Esophagus squamous epithelium (tissue), 4 donors: ENCODE measurements around the gene TBC1D5.
"Not testable (repeated sequence)": the region's sequence is repeated elsewhere in the genome, so short reads cannot be mapped to it uniquely, and the experiment has no call there.

Source experiments
- POLR2A ChIP-seq, 4 donors: fragments of 450-650 bp; IDR thresholded peaks; one replicate each; pipeline ENCODE4 v1.6.1; 2017; ENCODE audit warnings: antibody characterized with exemption in 4 of 4, mild to moderate bottlenecking in 4 of 4, moderate library complexity in 3 of 4
- TF ChIP-seq, protein P1 (sequence below), 6 experiments: fragments of 450-650 bp in 4 of 6; fragments of 200-600 bp in 2 of 6; sonication (generic) in 2 of 6; IDR thresholded peaks; one replicate each; pipeline ENCODE4 v1.5.1; 2016 to 2019; ENCODE audit warnings: antibody characterized with exemption in 6 of 6, mild to moderate bottlenecking in 4 of 6, moderate library complexity in 4 of 6

DNA sequence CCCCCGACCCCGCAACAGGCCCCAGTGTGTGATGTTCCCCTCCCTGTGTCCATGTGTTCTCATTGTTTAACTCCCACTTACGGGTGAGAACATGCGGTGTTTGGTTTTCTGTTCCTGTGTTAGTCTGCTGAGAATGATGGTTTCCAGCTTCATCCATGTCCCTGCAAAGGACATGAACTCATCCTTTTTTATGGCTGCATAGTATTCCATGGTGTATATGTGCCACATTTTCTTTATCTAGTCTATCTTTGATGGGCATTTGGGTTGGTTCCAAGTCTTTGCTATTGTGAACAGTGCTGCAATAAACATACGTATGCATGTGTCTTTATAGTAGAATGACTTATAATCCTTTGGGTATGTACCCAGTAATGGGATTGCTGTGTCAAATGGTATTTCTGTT is 349.9 kb downstream of the TBC1D5 start:
- TF ChIP-seq, protein P1, sequence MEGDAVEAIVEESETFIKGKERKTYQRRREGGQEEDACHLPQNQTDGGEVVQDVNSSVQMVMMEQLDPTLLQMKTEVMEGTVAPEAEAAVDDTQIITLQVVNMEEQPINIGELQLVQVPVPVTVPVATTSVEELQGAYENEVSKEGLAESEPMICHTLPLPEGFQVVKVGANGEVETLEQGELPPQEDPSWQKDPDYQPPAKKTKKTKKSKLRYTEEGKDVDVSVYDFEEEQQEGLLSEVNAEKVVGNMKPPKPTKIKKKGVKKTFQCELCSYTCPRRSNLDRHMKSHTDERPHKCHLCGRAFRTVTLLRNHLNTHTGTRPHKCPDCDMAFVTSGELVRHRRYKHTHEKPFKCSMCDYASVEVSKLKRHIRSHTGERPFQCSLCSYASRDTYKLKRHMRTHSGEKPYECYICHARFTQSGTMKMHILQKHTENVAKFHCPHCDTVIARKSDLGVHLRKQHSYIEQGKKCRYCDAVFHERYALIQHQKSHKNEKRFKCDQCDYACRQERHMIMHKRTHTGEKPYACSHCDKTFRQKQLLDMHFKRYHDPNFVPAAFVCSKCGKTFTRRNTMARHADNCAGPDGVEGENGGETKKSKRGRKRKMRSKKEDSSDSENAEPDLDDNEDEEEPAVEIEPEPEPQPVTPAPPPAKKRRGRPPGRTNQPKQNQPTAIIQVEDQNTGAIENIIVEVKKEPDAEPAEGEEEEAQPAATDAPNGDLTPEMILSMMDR (IDR thresholded peaks at IDR 0.05) = not testable (repeated sequence)
- not testable (repeated sequence) for TF ChIP-seq POLR2A (IDR thresholded peaks at IDR 0.05)
